ENCODE results near the gene COG6.
A peak's percentile ranks its signal among the peaks of the same experiment; 100 is the strongest.

- peak; percentile 86 for TF ChIP-seq CTCF (conservative IDR thresholded peaks at IDR 0.05; ENCODE audit: low read length)
- TF ChIP-seq EZH2phosphoT487 (IDR thresholded peaks at IDR 0.05; ENCODE audit: borderline replicate concordance), result no peak
Observed at GRCh38 chr13:39616087-39616694, 39.3 kb upstream of the COG6 start.

Data from Loucy (cell line).